ENCODE data around the gene GBP3.
A peak's percentile ranks its signal among the peaks of the same experiment; 100 is the strongest.
"Not testable (repeated sequence)": the region's sequence is repeated elsewhere in the genome, so short reads cannot be mapped to it uniquely, and the experiment has no call there.

The GBP3 gene, protein sequence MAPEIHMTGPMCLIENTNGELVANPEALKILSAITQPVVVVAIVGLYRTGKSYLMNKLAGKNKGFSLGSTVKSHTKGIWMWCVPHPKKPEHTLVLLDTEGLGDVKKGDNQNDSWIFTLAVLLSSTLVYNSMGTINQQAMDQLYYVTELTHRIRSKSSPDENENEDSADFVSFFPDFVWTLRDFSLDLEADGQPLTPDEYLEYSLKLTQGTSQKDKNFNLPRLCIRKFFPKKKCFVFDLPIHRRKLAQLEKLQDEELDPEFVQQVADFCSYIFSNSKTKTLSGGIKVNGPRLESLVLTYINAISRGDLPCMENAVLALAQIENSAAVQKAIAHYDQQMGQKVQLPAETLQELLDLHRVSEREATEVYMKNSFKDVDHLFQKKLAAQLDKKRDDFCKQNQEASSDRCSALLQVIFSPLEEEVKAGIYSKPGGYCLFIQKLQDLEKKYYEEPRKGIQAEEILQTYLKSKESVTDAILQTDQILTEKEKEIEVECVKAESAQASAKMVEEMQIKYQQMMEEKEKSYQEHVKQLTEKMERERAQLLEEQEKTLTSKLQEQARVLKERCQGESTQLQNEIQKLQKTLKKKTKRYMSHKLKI
- 20.5 to 214 (median 34.9) reads per million in 18 experiments for total RNA-seq

DNA sequence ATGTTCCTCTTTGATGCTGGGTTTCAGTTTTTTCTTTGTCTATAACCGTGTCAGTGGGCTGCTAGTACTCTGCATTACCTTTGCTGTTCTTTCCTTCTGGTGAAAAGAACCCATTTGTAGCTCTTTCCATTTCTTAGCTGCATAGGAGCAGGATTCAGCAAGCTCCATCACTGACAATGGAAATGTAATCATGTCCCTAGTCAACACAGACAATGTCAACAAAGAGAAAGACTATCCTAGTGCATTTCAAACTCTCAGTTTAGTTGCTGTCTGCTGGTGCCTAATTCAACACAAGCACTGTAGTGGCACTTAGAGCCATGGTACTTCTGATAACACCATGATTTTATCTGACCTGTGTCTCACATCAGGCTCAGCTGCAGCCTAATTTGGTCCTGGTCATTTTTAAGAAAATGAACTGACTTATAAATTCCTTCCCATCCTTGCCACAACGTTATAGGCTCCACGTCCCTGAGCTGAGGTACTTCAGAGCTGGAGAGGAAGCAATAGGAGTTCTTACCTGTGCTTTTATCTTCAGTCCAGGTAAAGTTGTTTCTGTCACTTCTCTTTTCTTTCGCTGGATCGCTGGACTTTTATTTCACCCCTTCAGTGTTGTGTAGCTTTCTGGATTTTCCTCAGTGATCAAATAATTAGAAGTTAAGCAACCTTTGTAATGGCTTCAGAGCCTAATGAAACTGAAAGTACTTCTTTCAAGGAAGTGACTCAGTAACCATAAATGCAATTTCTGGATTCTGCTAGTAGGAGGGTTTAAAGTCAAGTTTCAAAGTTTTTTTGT, at the start of gene GBP3:
TSS of gene GBP3 (minus strand) at position 700 of the 793 bp plus-strand sequence. CDS start 2,145 bp downstream, outside the sequence.
- DNase-seq: peak; percentile 41 to 78

DNA sequence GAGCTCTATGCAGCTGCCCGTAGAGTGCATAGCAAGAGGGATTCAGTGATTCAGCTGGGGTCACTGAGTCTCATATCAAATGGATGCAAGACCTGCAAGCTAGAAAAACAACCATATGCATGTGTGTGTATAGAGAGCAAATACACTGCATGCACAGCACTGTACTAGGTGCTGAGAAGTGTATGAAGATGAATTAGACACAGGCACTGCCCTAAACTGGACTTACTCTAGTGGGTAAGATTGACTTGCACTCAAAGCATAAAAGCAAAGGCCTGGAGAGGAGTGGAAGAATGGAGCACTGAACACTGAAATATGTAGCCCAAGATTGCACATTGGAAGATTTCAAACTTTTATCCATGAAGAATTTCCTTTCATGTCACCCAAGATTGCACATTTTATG, 47.8 kb upstream of the GBP3 start:
- DNase-seq: no peak

DNA sequence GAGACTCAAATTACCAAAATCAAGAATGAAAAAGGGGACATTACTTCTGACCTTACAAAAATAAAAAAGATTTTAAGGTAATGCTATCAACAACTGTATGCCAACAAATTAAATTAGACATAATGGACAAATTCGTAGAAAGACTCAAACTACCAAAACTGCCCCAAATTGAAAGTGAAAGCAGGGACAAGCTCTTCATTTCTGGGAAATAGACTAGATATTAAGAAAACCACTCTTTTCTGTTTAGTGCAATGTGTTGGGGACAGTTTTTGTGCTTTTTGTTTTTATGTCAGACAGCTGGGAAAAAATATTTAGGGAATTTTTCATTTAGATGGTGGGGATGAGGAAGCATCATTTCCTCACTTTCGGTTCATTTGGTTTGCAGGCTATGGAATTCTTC, 47.3 kb upstream of the GBP3 start:
- DNase-seq: peak in 1 of 2 donors; percentile 20

DNA sequence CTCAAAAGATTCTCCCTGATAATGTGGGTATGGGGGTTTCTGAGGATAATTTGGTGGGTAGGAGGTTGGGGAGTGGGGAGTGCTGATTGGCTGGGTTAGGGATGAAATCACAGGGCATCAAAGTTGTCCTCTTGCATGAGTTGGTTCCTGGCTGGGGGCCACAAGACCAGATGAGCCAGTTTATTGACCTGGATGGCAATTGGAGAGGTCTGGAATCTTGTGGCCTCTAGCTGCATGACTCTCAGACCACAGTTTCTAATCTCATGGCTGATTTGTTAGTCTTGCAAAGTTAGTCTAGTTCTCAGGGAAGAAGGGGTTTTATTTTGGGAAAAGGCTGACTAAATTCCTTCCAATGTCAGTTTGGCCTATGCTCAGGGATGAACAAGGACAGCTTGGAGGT, 45.6 kb upstream of the GBP3 start:
- DNase-seq: no peak

DNA sequence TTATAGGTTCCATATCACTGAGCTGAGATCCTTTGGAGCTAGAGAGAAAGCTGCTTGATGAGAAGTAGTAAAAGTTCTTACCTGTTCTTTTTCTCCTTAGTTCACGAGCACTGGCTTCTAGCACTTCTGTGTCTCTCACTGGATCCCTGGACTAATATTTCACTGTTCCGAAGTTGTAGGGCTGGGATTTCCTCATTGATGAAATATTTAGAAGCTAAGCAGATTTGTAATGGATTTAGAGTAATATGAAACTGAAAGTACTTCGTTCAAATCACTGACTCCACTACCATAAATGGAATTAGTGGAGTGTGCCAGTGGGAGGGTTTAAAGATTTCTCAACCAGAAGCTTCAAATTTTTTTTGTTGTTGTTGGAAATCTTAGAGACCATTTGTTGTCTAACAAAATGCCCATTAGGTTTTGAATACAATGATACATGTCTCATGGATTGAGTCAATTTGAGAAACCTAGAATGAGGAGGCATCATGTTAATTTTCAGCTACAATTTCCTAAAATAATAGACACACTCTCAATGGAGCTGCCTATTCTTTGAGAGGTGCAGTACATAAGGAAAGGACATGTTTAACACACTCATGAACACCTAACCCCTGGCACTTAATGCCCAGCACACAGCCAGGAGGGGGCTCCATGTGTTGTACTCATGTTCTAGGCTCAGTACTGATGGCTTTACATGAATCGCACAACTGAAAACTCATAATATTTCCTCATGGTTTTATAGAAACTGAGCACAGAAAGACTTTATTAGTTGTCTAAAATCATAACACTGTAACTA, 42.6 kb upstream of the GBP3 start, which contains the start of gene GBP1:
TSS of gene GBP1 (minus strand) at position 130 of the 790 bp plus-strand sequence. CDS start 1,974 bp downstream, outside the sequence.
- DNase-seq: peak; percentile 36 to 72

DNA sequence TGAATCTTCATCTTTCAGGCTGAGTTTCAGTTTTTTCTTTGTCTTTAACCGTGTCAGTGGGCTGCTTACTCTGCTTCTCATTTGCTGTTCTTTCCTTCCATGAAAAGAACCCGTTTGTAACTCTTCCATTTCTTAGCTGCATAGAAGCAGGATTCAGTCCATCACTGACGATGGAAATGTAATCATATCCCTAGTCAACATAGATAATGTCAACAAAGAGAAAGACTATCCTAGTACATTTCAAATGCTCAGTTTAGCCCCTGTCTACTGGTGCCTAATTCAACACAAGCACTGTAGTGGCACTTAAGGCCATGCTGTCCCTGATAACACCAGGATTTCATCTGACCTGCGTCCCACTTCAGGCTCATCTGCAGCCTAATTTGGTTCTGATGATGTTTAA, 42.0 kb upstream of the GBP3 start:
- no peak for DNase-seq

DNA sequence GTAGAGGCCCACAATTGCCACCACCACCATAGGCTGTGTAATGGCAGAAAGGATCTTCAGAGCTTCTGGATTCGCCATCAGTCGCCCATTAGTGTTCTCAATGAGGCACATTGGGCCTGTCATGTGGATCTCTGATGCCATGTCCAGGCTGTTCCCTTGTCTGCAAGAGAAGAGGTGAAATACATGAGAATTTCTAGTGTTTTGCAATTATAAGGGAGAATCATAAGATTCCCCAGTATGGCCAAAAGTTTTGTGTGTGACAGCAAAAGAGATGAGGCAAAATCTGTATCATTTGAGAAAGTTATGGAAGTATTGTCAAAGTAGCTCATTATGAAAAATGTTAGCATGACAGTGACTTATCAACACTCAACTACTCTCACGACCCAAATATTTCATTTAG, 40.4 kb upstream of the GBP3 start:
- no peak for DNase-seq

DNA sequence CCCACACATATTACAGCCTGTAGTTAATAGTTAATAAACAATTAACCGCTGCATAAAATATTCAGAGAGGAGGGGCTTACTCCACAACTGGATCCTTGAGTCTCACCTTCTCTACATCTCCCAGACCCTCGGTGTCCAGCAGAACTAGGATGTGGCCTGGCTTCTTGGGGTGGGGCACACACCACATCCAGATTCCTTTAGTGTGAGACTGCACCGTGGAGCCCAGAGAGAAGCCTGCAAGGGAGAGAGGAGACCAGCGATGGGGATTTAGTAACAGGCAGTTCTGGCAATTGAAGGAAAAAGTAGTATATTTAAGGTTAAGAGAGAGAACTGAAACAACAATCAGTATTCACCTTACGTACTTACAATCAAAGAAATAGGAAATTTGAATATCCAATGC, 37.4 kb upstream of the GBP3 start:
- no peak for DNase-seq

DNA sequence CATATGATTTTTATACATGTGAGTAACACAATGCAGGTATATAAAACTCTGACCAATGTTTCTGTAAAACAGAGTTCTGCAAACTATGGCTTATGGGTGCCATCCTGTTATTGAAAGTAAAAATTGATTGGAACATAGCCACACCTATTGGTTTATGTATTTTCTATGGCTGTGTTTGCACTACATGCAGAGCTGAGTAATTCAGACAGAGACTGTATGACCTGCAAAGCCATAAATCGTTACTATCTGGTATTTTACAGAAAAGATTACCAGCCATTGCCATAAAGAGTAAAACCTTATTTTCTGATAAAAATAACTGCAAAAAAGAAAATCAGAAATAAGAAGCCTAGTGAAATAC, 29.3 kb upstream of the GBP3 start:
- DNase-seq: no peak

DNA sequence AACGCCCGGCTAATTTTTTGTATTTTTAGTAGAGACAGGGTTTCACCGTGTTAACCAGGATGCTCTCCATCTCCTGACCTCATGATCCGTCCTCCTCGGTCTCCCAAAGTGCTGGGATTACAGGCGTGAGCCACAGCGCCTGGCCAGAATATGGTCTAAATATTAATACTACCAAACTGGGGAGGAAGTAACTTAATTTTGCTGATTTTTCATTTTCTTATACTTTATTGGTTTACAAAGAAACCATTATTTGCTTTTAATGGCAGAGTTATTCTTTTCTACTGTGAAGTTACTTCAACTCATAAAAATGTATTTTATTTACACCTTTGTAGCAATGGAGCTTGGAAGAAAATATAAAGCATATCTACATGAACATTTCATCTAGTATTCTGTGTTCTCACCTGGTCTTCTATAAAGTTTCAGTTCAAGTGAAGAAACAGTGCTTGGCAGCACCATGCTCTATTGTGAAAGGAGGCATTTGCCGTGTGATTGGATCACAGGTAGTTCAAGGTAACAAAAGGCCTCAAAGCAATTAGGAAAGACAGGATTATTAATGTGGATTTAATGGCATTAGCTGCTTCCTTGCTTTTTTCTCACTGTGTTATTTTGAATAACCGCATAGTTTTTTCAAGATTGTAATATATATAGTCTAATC, 28.8 kb upstream of the GBP3 start:
- DNase-seq: no peak

DNA sequence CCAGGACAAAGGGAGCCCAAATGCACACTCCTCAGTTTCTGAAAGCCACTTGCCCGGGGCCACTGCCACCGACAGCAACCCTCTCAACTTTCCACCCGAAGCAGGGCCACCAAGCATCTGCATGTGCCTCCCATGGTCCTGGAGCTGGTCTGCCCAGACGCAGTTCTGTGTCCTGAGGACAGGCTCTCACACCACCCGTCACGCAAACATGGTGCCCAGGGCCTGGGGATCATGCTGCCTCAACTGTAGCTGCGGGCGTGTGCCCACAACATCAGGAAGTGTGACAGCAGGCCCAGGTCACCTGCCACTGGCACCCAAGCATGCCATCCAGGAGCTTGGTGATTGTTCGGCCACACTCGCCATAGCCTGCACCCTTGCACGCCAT, 28.0 kb upstream of the GBP3 start:
- no peak for DNase-seq

DNA sequence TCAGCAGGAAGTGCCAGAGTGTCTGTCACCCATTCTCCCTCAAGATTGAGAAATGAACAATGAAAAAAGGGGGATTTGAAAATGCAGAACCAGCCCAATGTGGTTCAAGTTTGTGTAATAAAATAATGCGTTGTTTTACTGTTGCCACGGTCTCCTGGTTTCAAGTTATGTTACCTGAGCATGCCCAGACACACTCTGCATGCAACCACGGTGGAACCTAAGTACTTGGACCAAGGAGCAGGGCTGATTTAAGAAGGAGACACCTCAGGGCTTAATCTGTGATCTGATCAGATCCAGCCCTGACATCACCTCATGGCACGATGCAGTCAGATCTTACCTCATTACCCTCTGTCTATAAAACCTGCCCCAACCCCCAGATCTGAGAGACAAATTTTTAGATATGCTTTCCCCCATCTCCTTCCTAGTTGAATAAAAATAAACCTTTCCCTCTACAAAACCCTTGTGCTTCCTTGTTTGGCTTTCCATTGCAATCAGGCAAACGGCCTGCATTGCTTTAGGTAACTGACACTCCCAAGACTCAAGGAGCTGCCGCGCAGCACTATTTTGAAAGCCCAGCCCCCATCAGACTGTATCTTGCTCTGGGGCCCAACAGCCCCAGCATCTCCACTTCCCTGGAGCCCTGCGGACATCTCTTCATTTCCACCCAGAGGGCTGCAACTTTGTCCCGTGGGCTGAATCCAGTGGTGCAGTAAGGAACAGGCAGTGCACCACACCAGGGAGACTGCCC, 27.4 kb upstream of the GBP3 start:
- DNase-seq: not testable (repeated sequence)

DNA sequence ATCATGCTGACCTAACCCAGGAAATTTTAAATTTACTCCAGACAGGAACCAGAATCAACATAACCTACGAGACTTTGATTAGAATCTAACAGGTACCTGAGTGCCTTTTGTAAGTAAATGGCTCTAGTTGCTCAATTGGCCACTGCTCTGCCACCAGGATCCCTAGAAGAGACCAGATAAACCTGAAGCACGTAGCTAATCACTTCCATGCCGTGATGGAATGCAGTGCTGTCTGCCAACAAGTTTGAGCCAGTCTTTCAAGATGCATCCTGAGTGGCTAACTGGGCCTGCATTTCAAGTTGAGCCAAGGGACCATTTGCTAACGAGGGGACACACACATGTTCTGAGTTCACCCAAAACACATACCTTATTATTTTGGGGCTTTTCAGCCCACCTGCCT, 26.5 kb upstream of the GBP3 start:
- not testable (repeated sequence) for DNase-seq

DNA sequence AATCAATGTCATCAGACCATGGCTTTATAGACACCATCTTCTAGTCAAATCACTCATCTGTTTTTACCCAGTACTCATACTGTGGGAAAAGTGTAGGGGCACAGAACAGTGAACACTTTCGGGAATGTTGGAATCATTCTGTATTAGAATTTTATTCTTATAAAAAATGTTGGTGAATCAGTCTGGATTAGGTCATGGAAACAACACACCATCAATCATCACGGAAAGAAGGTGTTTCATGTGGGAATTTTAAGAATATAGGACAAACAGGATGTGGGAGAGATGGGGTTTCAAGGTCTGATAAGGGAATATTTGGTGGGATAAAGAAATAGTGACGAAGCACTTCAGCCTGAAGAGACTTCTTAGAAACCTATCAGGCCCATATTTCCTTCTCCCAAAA, 25.1 kb upstream of the GBP3 start:
- no peak for DNase-seq

DNA sequence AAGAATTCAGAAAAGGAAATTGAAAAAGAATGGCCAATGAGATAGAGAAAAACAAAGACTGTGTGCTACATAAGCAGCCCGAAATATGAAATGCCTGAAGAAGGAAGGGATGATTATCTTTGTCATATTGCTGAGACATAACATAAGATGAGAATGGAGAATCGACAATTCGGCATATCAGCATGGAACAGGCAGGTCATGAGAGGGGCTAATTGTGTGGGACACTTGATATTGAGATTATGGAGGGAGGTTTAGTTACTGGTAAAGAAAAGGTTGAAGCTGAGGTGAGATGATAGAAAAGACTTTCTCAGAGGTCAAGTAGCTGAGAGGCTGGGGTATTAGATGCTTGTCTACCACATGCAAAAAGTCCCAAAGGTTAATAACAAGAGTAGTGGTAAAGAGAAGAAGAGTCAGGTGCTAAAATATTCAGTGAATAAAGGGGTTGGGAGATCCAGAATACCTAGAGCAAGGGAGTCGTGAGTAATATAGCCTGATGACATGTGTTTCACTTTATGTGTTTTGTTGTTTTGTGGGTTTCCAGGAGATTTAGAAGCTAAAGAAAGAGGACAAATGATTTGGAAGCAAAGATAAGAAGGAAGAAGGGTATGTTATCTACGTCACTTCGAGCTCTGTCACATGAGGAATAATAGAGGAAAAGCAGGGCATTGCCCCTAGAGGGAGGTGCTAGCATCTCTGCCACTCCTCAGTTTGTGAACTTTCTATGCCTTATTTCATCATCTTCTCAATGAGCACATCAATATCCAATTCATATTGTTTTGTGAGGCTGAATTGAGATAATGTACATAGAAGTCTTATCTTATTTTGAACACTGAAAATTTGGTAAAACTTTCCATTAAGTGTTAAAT, 23.9 kb upstream of the GBP3 start:
- peak in 1 of 2 donors; percentile 22 for DNase-seq

DNA sequence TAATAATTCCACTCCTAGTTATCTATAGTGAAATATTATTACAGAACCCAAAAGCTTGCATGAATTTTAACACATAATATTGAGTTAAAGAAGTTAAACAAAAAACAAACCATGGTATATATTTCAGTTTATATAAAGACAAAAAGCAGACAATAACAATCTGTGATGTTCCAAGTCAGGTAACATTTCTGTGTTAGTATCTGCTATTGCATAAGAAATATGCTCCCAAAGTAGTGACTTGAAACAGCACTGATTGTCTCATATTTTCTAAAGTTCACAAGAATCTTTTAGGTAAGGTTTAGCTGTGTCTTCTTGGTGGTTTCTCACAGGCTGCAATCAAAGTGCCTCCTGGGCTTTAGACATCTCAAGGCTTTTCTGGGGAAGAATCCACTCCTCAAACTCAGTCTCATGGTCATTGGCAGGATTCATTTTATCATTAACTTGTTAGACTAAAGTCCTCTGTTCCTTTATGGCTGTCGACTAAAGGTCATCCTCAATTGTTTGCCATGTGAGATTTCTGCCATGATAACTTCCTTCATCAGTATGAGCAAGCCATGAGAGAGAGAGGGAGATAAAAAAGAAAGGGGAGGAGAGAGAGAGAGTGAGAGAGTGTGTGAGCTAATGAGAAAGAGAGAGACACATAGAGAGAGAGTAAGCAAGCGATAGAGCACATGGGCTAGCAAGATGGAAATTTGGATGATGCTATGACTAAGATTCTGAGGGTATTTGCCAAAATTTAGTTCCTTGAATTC, 22.5 kb upstream of the GBP3 start:
- DNase-seq: no peak

DNA sequence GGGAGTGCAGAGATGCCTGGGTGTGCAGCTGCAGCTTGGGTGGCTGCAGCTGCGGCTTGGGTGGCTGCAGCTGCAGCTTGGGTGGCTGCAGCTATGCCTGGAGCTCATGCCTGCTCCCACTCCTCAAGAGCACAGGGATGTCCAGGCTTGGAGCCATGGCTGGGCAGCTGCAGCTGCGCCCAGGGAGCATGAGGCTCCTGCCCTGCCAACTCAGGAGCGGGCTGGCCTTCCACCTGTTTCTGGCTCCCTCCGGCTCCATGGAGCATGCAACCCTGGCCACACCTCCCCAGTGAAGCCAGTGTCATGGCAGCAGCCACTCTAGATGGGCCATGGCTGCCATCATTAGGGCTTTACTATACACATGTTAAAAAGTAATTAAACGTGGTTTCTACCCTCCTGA, 21.3 kb upstream of the GBP3 start:
- DNase-seq: no peak

DNA sequence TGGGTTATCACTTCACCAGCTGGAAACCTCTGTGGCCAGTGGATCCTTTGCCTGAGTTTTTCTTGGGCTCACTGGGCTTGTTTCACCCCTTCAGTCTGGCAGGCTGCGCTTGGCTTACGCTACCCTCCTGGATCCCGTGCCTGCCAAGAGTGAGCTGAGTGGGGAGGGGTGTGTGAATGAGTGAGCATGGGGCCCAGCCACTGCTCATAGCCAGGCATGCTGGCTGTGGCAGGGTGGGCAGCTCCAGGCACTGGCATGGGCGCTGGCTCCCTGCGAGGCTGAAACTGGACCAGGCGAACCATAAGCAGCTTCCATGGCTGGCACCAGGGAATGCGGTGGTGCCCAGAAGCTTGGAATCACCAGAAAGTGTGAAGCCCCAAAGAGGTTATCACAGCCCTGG, 19.8 kb upstream of the GBP3 start:
- no peak for DNase-seq

DNA sequence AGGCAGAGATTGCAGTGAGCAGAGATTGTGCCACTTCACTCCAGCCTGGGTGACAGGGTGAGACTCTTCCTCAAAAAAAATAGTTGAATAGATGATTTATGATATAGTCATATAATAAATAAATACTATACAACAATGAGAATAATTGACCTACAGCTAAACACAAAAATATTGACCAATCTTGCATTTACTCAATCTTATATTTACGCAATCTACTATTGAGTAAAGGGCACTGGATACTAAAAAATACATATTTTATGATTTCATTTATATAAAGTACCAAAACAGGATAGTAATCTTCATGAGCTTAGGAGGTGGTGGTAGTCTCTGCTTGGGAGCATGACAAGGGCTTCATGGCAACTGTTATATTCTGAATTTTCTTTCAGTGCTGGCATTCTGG, 19.1 kb upstream of the GBP3 start:
- peak in 1 of 2 donors; percentile 72 for DNase-seq
